ENCODE measurements around the gene ZSCAN23. TPM values are rescaled to one million over a fixed set of nuclear protein-coding genes. Genes with fewer than 3 reads are reported as not detected.
"Not testable (repeated sequence)": the region's sequence is repeated elsewhere in the genome, so short reads cannot be mapped to it uniquely, and the experiment has no call there.

The ZSCAN23 gene
- total and polyA plus RNA-seq, 2 donors (not counting 3 experiments of a cell fraction or from before 2014, with no cell fraction given), result 0.28 to 1.6 TPM

GRCh38 chr6:28478518-28478917 lies 35.2 kb upstream of the ZSCAN23 start:
- no peaks in the 10 kb centered on the region for H3K9me1 ChIP-seq (replicated peaks; ENCODE audit: control insufficient read depth, extremely low read depth, insufficient read depth, low read length)
- FAIRE-seq (no peak), DNase-seq (ENCODE audit: low read depth, low spot score) (no peak)
- no TSS peak for BruUV-seq (replicated peaks)
- H3K27ac ChIP-seq (ENCODE audit: insufficient read depth, low read depth, low read length), result no peak overlapping the region
- no peak overlapping the region for H3K4me2 ChIP-seq (ENCODE audit: insufficient read depth, low read length)
- no peak overlapping the region for H2AFZ ChIP-seq (ENCODE audit: low read depth, low read length)
- intact Hi-C loops (cut with micrococcal nuclease) (no loop called here), dilution Hi-C loops (cut with MboI; ENCODE audit: extremely low pct_ligation_motif_present, low sequenced_read_pairs) (no loop called here)
- TF ChIP-seq POLR2AphosphoS5 (IDR thresholded peaks at IDR 0.05; ENCODE audit: insufficient read depth, low read depth, low read length), result no peak
- no peak for TF ChIP-seq GATA2 (IDR thresholded peaks at IDR 0.05; ENCODE audit: insufficient read depth, insufficient read length, low read depth, low read length)
- no peak for TF ChIP-seq POLR2A (IDR thresholded peaks at IDR 0.05; ENCODE audit: low read depth, low read length)
- no peak for TF ChIP-seq EZH2 (IDR thresholded peaks at IDR 0.05; ENCODE audit: borderline replicate concordance, low read depth, low read length, severe bottlenecking)
- TF ChIP-seq MAX (IDR thresholded peaks at IDR 0.05; ENCODE audit: insufficient read depth, insufficient read length), result no peak
- no peaks in the 10 kb centered on the region for H3K9me3 ChIP-seq (replicated peaks; ENCODE audit: control insufficient read depth, insufficient read depth, low read length)
- POLR2A ChIA-PET, result no interaction called here
- no peaks in the 10 kb centered on the region for H4K20me1 ChIP-seq (replicated peaks; ENCODE audit: control insufficient read depth, extremely low read depth, insufficient read depth, low read length)
- no peak overlapping the region for H3K9ac ChIP-seq (replicated peaks; ENCODE audit: extremely low read depth, insufficient read depth, low read length)
- H3K4me1 ChIP-seq (ENCODE audit: control insufficient read depth, extremely low read depth, insufficient read depth, low read length), result peaks cover 4% of the 10 kb centered on the region
- H3K36me3 ChIP-seq (ENCODE audit: control insufficient read depth in 2 of 2, extremely low read depth in 1 of 2, insufficient read depth in 2 of 2, low read length in 2 of 2), result no peaks in the 10 kb centered on the region
- H3K79me2 ChIP-seq (ENCODE audit: control insufficient read depth, insufficient read depth, low read length), result no peaks in the 10 kb centered on the region
- CTCF ChIA-PET, result no interaction called here
- H3K27me3 ChIP-seq (ENCODE audit: control insufficient read depth in 2 of 2, insufficient read depth in 2 of 2, low read length in 2 of 2), result peaks cover 27 to 44% of the 10 kb centered on the region in 2 experiments
- no peak overlapping the region for H3K4me3 ChIP-seq (replicated peaks in 1 of 3; ENCODE audit: insufficient read depth in 1 of 3, low read depth in 1 of 3, low read length in 3 of 3)

GRCh38 chr6:28474441-28475219 lies 31.3 kb upstream of the ZSCAN23 start:
- intact Hi-C loops (cut with micrococcal nuclease), result loop anchor here (1.0 kb wide), 1 partner anchor 15 kb away; no protein-coding TSS in a partner anchor
- no peaks in the 10 kb centered on the region for H3K79me2 ChIP-seq (ENCODE audit: control insufficient read depth, insufficient read depth, low read length)
- TF ChIP-seq FOS (IDR thresholded peaks at IDR 0.05; ENCODE audit: borderline replicate concordance, insufficient read depth, low read length) (no peak), MYC (IDR thresholded peaks at IDR 0.05; ENCODE audit: low read depth, low read length) (no peak), POLR2A (IDR thresholded peaks at IDR 0.05; ENCODE audit: low read depth, low read length) (no peak), POLR2AphosphoS5 (IDR thresholded peaks at IDR 0.05; ENCODE audit: insufficient read depth, low read depth, low read length) (no peak), GATA2 (IDR thresholded peaks at IDR 0.05; ENCODE audit: insufficient read depth, insufficient read length, low read depth, low read length) (no peak)
- no peaks in the 10 kb centered on the region for H3K9me3 ChIP-seq (replicated peaks; ENCODE audit: control insufficient read depth, insufficient read depth, low read length)
- H3K36me3 ChIP-seq (ENCODE audit: control insufficient read depth in 2 of 2, extremely low read depth in 1 of 2, insufficient read depth in 2 of 2, low read length in 2 of 2), result no peaks in the 10 kb centered on the region
- FAIRE-seq, result peak; percentile 78
- peaks cover 4% of the 10 kb centered on the region for H3K4me1 ChIP-seq (ENCODE audit: control insufficient read depth, extremely low read depth, insufficient read depth, low read length)
- DNase-seq (ENCODE audit: low read depth, low spot score), result peak; percentile 72
- peaks cover 13 to 39% of the 10 kb centered on the region in 2 experiments for H3K27me3 ChIP-seq (ENCODE audit: control insufficient read depth in 2 of 2, insufficient read depth in 2 of 2, low read length in 2 of 2)
- ChIA-PET CTCF (interaction anchor here (1.0 to 1.7 kb wide), 2 partner anchors 9 to 15 kb away, joined by 3 to 6 read pairs; no protein-coding TSS in a partner anchor), POLR2A (no interaction called here)
- BruUV-seq (replicated peaks), result no TSS peak
- no peaks in the 10 kb centered on the region for H3K9me1 ChIP-seq (replicated peaks; ENCODE audit: control insufficient read depth, extremely low read depth, insufficient read depth, low read length)
- dilution Hi-C loops (cut with MboI; ENCODE audit: extremely low pct_ligation_motif_present, low sequenced_read_pairs), result no loop called here
- peak overlapping the region; percentile 86 for H3K4me2 ChIP-seq (ENCODE audit: insufficient read depth, low read length)
- H2AFZ ChIP-seq (ENCODE audit: low read depth, low read length), result peak overlapping the region; percentile 46
- H4K20me1 ChIP-seq (replicated peaks; ENCODE audit: control insufficient read depth, extremely low read depth, insufficient read depth, low read length), result no peaks in the 10 kb centered on the region
- no peak overlapping the region for H3K9ac ChIP-seq (replicated peaks; ENCODE audit: extremely low read depth, insufficient read depth, low read length)
- peak overlapping the region; percentile 1 to 72 (median 66) for H3K4me3 ChIP-seq (replicated peaks in 1 of 3; ENCODE audit: insufficient read depth in 1 of 3, low read depth in 1 of 3, low read length in 3 of 3)
- H3K27ac ChIP-seq (ENCODE audit: insufficient read depth, low read depth, low read length), result no peak overlapping the region

GRCh38 chr6:28469153-28469745 lies 26.0 kb upstream of the ZSCAN23 start:
- POLR2A ChIA-PET; H3K4me1 ChIP-seq (ENCODE audit: control insufficient read depth, extremely low read depth, insufficient read depth, low read length); BruUV-seq (replicated peaks); H3K4me2 ChIP-seq (ENCODE audit: insufficient read depth, low read length); H3K36me3 ChIP-seq (ENCODE audit: control insufficient read depth in 2 of 2, extremely low read depth in 1 of 2, insufficient read depth in 2 of 2, low read length in 2 of 2); H2AFZ ChIP-seq (ENCODE audit: low read depth, low read length); dilution Hi-C loops (cut with MboI; ENCODE audit: extremely low pct_ligation_motif_present, low sequenced_read_pairs); H3K9me3 ChIP-seq (replicated peaks; ENCODE audit: control insufficient read depth, insufficient read depth, low read length); H4K20me1 ChIP-seq (replicated peaks; ENCODE audit: control insufficient read depth, extremely low read depth, insufficient read depth, low read length); H3K79me2 ChIP-seq (ENCODE audit: control insufficient read depth, insufficient read depth, low read length); H3K9me1 ChIP-seq (replicated peaks; ENCODE audit: control insufficient read depth, extremely low read depth, insufficient read depth, low read length); H3K9ac ChIP-seq (replicated peaks; ENCODE audit: extremely low read depth, insufficient read depth, low read length); H3K4me3 ChIP-seq (replicated peaks in 1 of 3; ENCODE audit: insufficient read depth in 1 of 3, low read depth in 1 of 3, low read length in 3 of 3); H3K27ac ChIP-seq (ENCODE audit: insufficient read depth, low read depth, low read length); H3K27me3 ChIP-seq (ENCODE audit: control insufficient read depth in 2 of 2, insufficient read depth in 2 of 2, low read length in 2 of 2); DNase-seq (ENCODE audit: low read depth, low spot score); CTCF ChIA-PET; FAIRE-seq; intact Hi-C loops (cut with micrococcal nuclease): not testable (repeated sequence)

Measured in endothelial cell of umbilical vein (primary cell).